ENCODE data around the gene PRDM5.

Gene PRDM5

DNA sequence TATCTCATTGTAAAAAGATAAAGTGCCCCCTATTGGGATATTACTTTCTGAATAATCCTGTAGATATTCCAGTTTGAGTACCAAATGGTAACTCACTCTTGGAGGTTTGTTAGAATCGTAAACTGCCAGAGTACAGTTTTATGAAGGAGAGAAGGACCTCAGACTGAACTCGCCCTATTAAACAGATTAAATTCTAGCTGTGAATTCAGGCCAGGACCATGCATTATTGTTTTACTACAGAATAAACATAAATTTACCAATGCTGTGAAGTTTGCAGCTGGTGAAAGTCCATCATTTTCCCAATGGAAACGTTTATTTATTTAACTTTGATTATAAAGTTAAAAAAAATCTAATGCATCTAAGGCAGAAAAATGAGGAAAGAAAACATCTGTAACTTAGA, 20.2 kb upstream of the PRDM5 start:
- Histone ChIP-seq H3K27ac (no peak overlapping the region), H3K4me3 (no peak overlapping the region)
- no peak for TF ChIP-seq CTCF (IDR thresholded peaks at IDR 0.05)
- DNase-seq (ENCODE audit: low spot score): no peak

DNA sequence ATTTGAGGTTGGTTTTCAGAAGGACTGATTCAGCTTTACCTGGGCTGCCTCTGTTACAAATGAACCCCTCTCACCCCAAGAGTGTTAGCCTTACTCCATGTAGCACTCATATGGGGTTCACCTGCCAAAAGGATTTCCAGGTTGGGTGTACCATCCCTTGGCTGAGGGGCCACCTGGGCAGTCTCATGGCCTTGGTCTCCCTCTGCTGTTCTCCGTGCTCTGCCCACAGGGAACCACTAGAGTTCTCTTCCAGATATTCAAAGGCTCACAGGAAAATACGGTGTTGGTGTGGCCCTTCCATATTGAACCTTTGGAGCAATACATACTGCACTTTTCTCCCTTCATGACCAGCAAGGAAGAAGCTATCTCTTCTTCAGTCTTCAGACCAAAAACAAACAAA, 18.0 kb upstream of the PRDM5 start:
- TF ChIP-seq CTCF (IDR thresholded peaks at IDR 0.05): no peak
- no peak for DNase-seq (ENCODE audit: low spot score)
- Histone ChIP-seq H3K4me3 (no peak overlapping the region), H3K27ac (no peak overlapping the region)

GRCh38 chr4:120939693-120940092, 17.2 kb upstream of the PRDM5 start:
- no peak for DNase-seq (ENCODE audit: low spot score)
- Histone ChIP-seq H3K27ac (no peak overlapping the region), H3K4me3 (no peak overlapping the region)
- no peak for TF ChIP-seq CTCF (IDR thresholded peaks at IDR 0.05)

DNA sequence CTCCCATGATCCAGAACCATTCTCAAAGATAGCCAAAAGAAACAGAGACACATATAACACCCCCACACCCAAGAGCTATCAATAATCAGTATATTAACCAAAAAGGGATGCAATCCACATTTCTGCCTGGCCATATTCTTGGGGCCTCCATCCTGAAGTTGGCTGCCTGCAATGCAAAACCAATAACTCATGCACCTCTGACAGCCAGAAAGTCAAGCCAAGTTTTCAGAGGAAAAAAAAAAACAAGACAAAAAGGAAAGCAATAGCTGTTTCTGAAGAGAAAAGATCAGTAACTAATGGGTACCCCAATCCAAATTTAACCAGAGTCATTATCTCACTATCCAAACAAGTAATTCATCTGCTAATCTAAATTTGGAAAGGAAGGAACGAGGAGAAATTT, 7.3 kb upstream of the PRDM5 start:
- DNase-seq (ENCODE audit: low spot score): no peak
- H3K4me3 ChIP-seq: no peak overlapping the region
- H3K27ac ChIP-seq: no peak overlapping the region
- no peak for TF ChIP-seq CTCF (IDR thresholded peaks at IDR 0.05)

- DNase-seq (ENCODE audit: low spot score): no peak
- no peak for TF ChIP-seq CTCF (IDR thresholded peaks at IDR 0.05)
- Histone ChIP-seq H3K4me3 (no peak overlapping the region), H3K27ac (no peak overlapping the region)
Observed at GRCh38 chr4:120927801-120928409, 5.4 kb upstream of the PRDM5 start.

DNA sequence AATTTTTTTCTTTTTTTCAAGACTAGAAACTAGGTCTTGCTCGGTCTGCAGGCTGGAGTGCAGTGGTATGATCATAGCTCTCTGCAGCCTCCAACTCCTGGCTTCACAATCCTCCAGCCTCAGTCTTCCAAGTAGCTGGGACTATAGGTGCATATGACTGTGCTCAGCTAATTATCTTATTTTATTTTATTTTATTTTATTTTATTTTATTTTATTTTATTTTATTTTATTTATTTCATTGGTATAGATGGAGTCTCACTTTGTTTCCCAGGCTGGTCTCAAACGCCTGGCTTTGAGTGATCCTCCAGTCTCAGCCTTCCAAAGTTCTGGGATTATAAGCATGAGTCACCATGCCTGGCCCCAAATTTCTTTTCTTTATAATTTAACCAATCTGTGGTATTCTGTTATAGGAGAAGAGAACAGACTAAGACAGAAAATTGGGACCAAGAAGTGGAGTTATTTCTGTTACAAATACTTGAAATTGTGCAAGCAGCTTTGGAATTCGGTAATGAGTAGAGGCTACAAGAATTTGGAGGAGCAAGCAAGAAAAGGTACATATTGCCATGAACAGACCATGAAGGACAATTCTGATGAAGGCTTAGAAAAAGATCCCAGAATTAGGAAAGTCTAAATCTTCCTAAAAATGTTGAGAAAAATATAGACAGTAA, 4.0 kb upstream of the PRDM5 start:
- Histone ChIP-seq H3K27ac (no peak overlapping the region), H3K4me3 (no peak overlapping the region)
- no peak for DNase-seq (ENCODE audit: low spot score)
- TF ChIP-seq CTCF (IDR thresholded peaks at IDR 0.05): no peak

- no peak for TF ChIP-seq CTCF (IDR thresholded peaks at IDR 0.05)
- Histone ChIP-seq H3K4me3 (no peak overlapping the region), H3K27ac (no peak overlapping the region)
- no peak for DNase-seq (ENCODE audit: low spot score)
Observed at GRCh38 chr4:120924931-120925330, 2.4 kb upstream of the PRDM5 start.
